ENCODE data around the gene PECR.
A peak's percentile ranks its signal among the peaks of the same experiment; 100 is the strongest.
"Not testable (repeated sequence)": the region's sequence is repeated elsewhere in the genome, so short reads cannot be mapped to it uniquely, and the experiment has no call there.

PECR gene

GRCh38 chr2:216002693-216003092 lies 78.9 kb downstream of the PECR start:
- H3K9me3 Mint-ChIP-seq = no peaks in the 10 kb centered on the region
- H3K4me3 Mint-ChIP-seq = peak overlapping the region; percentile 30
- DNase-seq (ENCODE audit: low spot score in 2 of 2) = no peak
- ATAC-seq (ENCODE audit: low read depth) = no peak
- peaks cover 2% of the 10 kb centered on the region for H3K36me3 Mint-ChIP-seq
- no peaks in the 10 kb centered on the region for H3K27me3 Mint-ChIP-seq
- H3K4me1 Mint-ChIP-seq = peaks cover 32% of the 10 kb centered on the region
- H3K27ac Mint-ChIP-seq = peak overlapping the region; percentile 73

GRCh38 chr2:216002101-216002678 lies 79.4 kb downstream of the PECR start:
- H3K4me1 Mint-ChIP-seq = peaks cover 35% of the 10 kb centered on the region
- peaks cover 5% of the 10 kb centered on the region for H3K36me3 Mint-ChIP-seq
- peak overlapping the region; percentile 30 for H3K4me3 Mint-ChIP-seq
- peak overlapping the region; percentile 73 for H3K27ac Mint-ChIP-seq
- H3K9me3 Mint-ChIP-seq = no peaks in the 10 kb centered on the region
- ATAC-seq (ENCODE audit: low read depth) = no peak
- no peak for DNase-seq (ENCODE audit: low spot score in 2 of 2)
- H3K27me3 Mint-ChIP-seq = no peaks in the 10 kb centered on the region

- peaks cover 31% of the 10 kb centered on the region for H3K4me1 Mint-ChIP-seq
- peaks cover 5% of the 10 kb centered on the region for H3K36me3 Mint-ChIP-seq
- no peak for DNase-seq (ENCODE audit: low spot score in 2 of 2)
- no peak overlapping the region for H3K4me3 Mint-ChIP-seq
- no peaks in the 10 kb centered on the region for H3K27me3 Mint-ChIP-seq
- peak; percentile 18 for ATAC-seq (ENCODE audit: low read depth)
- no peak overlapping the region for H3K27ac Mint-ChIP-seq
- H3K9me3 Mint-ChIP-seq = no peaks in the 10 kb centered on the region
These were observed 80.2 kb downstream of the PECR start for GRCh38 chr2:216001216-216002100.

GRCh38 chr2:215998636-215999035 lies 83.0 kb downstream of the PECR start:
- Mint-ChIP-seq H3K9me3 (peaks cover 1% of the 10 kb centered on the region), H3K4me1 (peaks cover 14% of the 10 kb centered on the region), H3K36me3 (peaks cover 14% of the 10 kb centered on the region), H3K27ac (no peak overlapping the region), H3K4me3 (no peak overlapping the region), H3K27me3 (no peaks in the 10 kb centered on the region)
- ATAC-seq (ENCODE audit: low read depth) (no peak), DNase-seq (ENCODE audit: low spot score in 2 of 2) (no peak)

GRCh38 chr2:215997219-215997618 lies 84.4 kb downstream of the PECR start:
- Mint-ChIP-seq H3K36me3 (peaks cover 22% of the 10 kb centered on the region), H3K4me1 (peaks cover 4% of the 10 kb centered on the region), H3K27ac (no peak overlapping the region), H3K27me3 (no peaks in the 10 kb centered on the region), H3K9me3 (peaks cover 1% of the 10 kb centered on the region), H3K4me3 (no peak overlapping the region)
- ATAC-seq (ENCODE audit: low read depth) = no peak
- no peak for DNase-seq (ENCODE audit: low spot score in 2 of 2)

- H3K4me1 Mint-ChIP-seq = peaks cover 7% of the 10 kb centered on the region
- peaks cover 44% of the 10 kb centered on the region for H3K36me3 Mint-ChIP-seq
- DNase-seq (ENCODE audit: low spot score in 2 of 2) (no peak), ATAC-seq (ENCODE audit: low read depth) (no peak)
- H3K9me3 Mint-ChIP-seq = peaks cover 10% of the 10 kb centered on the region
- H3K4me3 Mint-ChIP-seq = no peak overlapping the region
- H3K27me3 Mint-ChIP-seq = no peaks in the 10 kb centered on the region
- H3K27ac Mint-ChIP-seq = no peak overlapping the region
These were observed 86.7 kb downstream of the PECR start for GRCh38 chr2:215994911-215995310.

- H3K27ac Mint-ChIP-seq; ATAC-seq (ENCODE audit: low read depth); H3K27me3 Mint-ChIP-seq; H3K4me3 Mint-ChIP-seq; DNase-seq (ENCODE audit: low spot score in 2 of 2): not testable (repeated sequence)
- H3K4me1 Mint-ChIP-seq = peaks cover 14% of the 10 kb centered on the region
- H3K36me3 Mint-ChIP-seq = peaks cover 60% of the 10 kb centered on the region
- peaks cover 20% of the 10 kb centered on the region for H3K9me3 Mint-ChIP-seq
These were observed 92.9 kb downstream of the PECR start for GRCh38 chr2:215988556-215989207.

Data from memory B cell (primary cell).